AG08396 (cell line): Measurements from ENCODE around the gene GATAD1.
"Not testable (repeated sequence)": the region's sequence is repeated elsewhere in the genome, so short reads cannot be mapped to it uniquely, and the experiment has no call there.

Experiments
- DNase-seq: peaks from one replicate; pipeline ENCODE4 v3.0.0; 2012; ENCODE audit warnings: low spot score, mixed read lengths

GATAD1 gene

GRCh38 chr7:92483624-92484023 lies 36.3 kb downstream of the GATAD1 start:
- DNase-seq, result not testable (repeated sequence)

GRCh38 chr7:92484226-92484625 lies 36.9 kb downstream of the GATAD1 start:
- not testable (repeated sequence) for DNase-seq

- DNase-seq, result no peak
Observed at GRCh38 chr7:92485267-92485892, 38.1 kb downstream of the GATAD1 start.

GRCh38 chr7:92485974-92486373 lies 38.7 kb downstream of the GATAD1 start:
- no peak for DNase-seq

- no peak for DNase-seq
Observed at GRCh38 chr7:92487804-92488203, 40.5 kb downstream of the GATAD1 start.

GRCh38 chr7:92489634-92490033 lies 42.4 kb downstream of the GATAD1 start:
- DNase-seq, result no peak

GRCh38 chr7:92496876-92497275 lies 49.6 kb downstream of the GATAD1 start:
- no peak for DNase-seq

- no peak for DNase-seq
Observed at GRCh38 chr7:92498557-92498956, 51.3 kb downstream of the GATAD1 start.

- no peak for DNase-seq
Observed at GRCh38 chr7:92503767-92504166, 56.5 kb downstream of the GATAD1 start.

- no peak for DNase-seq
Observed at GRCh38 chr7:92504563-92504962, 57.3 kb downstream of the GATAD1 start.

- no peak for DNase-seq
Observed at GRCh38 chr7:92506363-92506762, 59.1 kb downstream of the GATAD1 start.

GRCh38 chr7:92508946-92509345 lies 61.7 kb downstream of the GATAD1 start:
- no peak for DNase-seq
